SU-DHL-6 (cell line): Measurements from ENCODE around the gene ESPN.

Source experiments
- EZH2phosphoT487 ChIP-seq: fragments of 200-600 bp; sonication (generic), shearing (Covaris generic); conservative IDR thresholded peaks from 2 replicates; pipeline ENCODE4 v1.6.1; 2018; ENCODE audit warnings: mild to moderate bottlenecking, antibody characterized with exemption, low read length, moderate library complexity, mixed read lengths
- TF ChIP-seq, protein P1 (sequence below): fragments of 200-600 bp; sonication (generic); IDR thresholded peaks from one replicate; pipeline ENCODE4 v1.5.1; 2017; ENCODE audit warnings: antibody characterized with exemption, mild to moderate bottlenecking, low read length, moderate library complexity; ENCODE audit not compliant: insufficient read depth, poor library complexity, severe bottlenecking

DNA sequence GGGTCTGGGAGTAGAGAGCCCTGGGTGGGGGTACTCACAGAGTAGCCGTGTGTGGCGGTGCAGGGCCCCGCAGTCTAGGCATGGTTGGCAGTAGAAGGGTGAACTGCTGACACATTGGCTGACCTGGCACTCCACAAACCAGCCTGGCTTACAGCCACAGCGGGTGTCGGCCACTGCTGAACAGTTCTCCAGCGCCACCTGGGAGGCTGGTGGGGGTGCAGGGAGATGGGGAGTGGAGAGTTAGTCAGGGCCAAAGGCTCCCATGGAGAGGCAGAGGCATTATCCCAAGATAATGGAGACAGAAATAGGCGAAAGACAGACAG is 39.9 kb downstream of the ESPN start:
- TF ChIP-seq, protein P1, sequence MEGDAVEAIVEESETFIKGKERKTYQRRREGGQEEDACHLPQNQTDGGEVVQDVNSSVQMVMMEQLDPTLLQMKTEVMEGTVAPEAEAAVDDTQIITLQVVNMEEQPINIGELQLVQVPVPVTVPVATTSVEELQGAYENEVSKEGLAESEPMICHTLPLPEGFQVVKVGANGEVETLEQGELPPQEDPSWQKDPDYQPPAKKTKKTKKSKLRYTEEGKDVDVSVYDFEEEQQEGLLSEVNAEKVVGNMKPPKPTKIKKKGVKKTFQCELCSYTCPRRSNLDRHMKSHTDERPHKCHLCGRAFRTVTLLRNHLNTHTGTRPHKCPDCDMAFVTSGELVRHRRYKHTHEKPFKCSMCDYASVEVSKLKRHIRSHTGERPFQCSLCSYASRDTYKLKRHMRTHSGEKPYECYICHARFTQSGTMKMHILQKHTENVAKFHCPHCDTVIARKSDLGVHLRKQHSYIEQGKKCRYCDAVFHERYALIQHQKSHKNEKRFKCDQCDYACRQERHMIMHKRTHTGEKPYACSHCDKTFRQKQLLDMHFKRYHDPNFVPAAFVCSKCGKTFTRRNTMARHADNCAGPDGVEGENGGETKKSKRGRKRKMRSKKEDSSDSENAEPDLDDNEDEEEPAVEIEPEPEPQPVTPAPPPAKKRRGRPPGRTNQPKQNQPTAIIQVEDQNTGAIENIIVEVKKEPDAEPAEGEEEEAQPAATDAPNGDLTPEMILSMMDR, result no peak
- TF ChIP-seq EZH2phosphoT487, result no peak
